GM23338 (cell line): Measurements from ENCODE around the gene CCDC174.

Experiments used
- CREB1 ChIP-seq: fragments of 250-450 bp; sonication (Bioruptor Pico); IDR thresholded peaks from 2 replicates; pipeline ENCODE4 v1.5.0; 2020; ENCODE audit warnings: low read depth, mild to moderate bottlenecking, moderate library complexity
- EZH2 ChIP-seq: fragments of 200-600 bp; sonication (generic); IDR thresholded peaks from one replicate; pipeline ENCODE4 v1.8.0; 2017; ENCODE audit warnings: antibody characterized with exemption, mild to moderate bottlenecking, low read depth; ENCODE audit not compliant: unreplicated experiment
- EZH2phosphoT487 ChIP-seq: fragments of 200-600 bp; sonication (generic); IDR thresholded peaks from one replicate; pipeline ENCODE4 v1.8.1; 2018; ENCODE audit warnings: antibody characterized with exemption; ENCODE audit not compliant: unreplicated experiment
- JUNB ChIP-seq: IDR thresholded peaks from one replicate; pipeline ENCODE4 v1.6.1; 2016; ENCODE audit warnings: antibody characterized with exemption; ENCODE audit not compliant: unreplicated experiment
- NANOG ChIP-seq: IDR thresholded peaks from 2 replicates; pipeline ENCODE4 v1.6.1; 2016; ENCODE audit warnings: antibody characterized with exemption, borderline replicate concordance
- POLR2AphosphoS5 ChIP-seq: IDR thresholded peaks from 2 replicates; pipeline ENCODE4 v1.6.1; 2016; ENCODE audit warnings: antibody characterized with exemption, low read depth
- ZNF331 ChIP-seq: fragments of 250-450 bp; sonication (Bioruptor Pico); IDR thresholded peaks from 2 replicates; pipeline ENCODE4 v1.5.0; 2020; ENCODE audit warnings: low read depth, mild to moderate bottlenecking, moderate library complexity
- TF ChIP-seq, protein P1 (sequence below): IDR thresholded peaks from one replicate; pipeline ENCODE4 v1.6.1; 2018; ENCODE audit warnings: antibody characterized with exemption; ENCODE audit not compliant: unreplicated experiment
- TF ChIP-seq, protein P2 (sequence below), 2 experiments: fragments of 200-600 bp in 1 of 2; sonication (generic) in 1 of 2; conservative IDR thresholded peaks; 2 replicates each; pipeline versions ENCODE4 v1.5.1 to v1.6.1; 2016 to 2017; ENCODE audit warnings: antibody characterized with exemption in 2 of 2, low read depth in 2 of 2, mild to moderate bottlenecking in 2 of 2, moderate library complexity in 1 of 2

DNA sequence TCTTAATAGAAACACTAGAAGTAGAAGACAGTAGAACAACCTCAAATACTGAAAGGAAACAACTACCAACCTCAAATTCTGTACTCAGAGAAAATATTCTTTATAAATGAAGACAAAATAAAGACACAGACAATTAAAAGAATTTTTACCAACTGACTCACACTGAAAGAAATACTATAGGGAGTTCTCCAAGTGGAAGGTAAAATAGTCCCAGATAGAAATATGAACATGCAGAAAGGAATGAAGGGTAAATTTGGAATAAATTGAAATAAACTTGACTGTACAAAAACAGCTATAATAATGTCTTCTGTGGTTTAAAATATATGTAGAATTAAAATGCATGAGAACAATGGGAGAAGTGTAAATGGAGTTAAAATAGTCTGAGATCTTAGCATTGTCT, 36.7 kb upstream of the CCDC174 start:
- TF ChIP-seq, protein P1, sequence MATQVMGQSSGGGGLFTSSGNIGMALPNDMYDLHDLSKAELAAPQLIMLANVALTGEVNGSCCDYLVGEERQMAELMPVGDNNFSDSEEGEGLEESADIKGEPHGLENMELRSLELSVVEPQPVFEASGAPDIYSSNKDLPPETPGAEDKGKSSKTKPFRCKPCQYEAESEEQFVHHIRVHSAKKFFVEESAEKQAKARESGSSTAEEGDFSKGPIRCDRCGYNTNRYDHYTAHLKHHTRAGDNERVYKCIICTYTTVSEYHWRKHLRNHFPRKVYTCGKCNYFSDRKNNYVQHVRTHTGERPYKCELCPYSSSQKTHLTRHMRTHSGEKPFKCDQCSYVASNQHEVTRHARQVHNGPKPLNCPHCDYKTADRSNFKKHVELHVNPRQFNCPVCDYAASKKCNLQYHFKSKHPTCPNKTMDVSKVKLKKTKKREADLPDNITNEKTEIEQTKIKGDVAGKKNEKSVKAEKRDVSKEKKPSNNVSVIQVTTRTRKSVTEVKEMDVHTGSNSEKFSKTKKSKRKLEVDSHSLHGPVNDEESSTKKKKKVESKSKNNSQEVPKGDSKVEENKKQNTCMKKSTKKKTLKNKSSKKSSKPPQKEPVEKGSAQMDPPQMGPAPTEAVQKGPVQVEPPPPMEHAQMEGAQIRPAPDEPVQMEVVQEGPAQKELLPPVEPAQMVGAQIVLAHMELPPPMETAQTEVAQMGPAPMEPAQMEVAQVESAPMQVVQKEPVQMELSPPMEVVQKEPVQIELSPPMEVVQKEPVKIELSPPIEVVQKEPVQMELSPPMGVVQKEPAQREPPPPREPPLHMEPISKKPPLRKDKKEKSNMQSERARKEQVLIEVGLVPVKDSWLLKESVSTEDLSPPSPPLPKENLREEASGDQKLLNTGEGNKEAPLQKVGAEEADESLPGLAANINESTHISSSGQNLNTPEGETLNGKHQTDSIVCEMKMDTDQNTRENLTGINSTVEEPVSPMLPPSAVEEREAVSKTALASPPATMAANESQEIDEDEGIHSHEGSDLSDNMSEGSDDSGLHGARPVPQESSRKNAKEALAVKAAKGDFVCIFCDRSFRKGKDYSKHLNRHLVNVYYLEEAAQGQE, result no peak
- no peak for TF ChIP-seq POLR2AphosphoS5
- TF ChIP-seq, protein P2, sequence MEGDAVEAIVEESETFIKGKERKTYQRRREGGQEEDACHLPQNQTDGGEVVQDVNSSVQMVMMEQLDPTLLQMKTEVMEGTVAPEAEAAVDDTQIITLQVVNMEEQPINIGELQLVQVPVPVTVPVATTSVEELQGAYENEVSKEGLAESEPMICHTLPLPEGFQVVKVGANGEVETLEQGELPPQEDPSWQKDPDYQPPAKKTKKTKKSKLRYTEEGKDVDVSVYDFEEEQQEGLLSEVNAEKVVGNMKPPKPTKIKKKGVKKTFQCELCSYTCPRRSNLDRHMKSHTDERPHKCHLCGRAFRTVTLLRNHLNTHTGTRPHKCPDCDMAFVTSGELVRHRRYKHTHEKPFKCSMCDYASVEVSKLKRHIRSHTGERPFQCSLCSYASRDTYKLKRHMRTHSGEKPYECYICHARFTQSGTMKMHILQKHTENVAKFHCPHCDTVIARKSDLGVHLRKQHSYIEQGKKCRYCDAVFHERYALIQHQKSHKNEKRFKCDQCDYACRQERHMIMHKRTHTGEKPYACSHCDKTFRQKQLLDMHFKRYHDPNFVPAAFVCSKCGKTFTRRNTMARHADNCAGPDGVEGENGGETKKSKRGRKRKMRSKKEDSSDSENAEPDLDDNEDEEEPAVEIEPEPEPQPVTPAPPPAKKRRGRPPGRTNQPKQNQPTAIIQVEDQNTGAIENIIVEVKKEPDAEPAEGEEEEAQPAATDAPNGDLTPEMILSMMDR (conservative IDR thresholded peaks at IDR 0.05; ENCODE audit: low read depth in 2 of 2), result no peak
- no peak for TF ChIP-seq EZH2
- TF ChIP-seq EZH2phosphoT487, result no peak
- no peak for TF ChIP-seq JUNB
- TF ChIP-seq CREB1 (CRISPR knock-in tag), result no peak
- TF ChIP-seq NANOG, result no peak
- no peak for TF ChIP-seq ZNF331 (CRISPR knock-in tag)
